ENCODE measurements around the gene MOV10.
"Not testable (repeated sequence)": the region's sequence is repeated elsewhere in the genome, so short reads cannot be mapped to it uniquely, and the experiment has no call there.

MOV10 gene

GRCh38 chr1:112674440-112674985, at the start of gene MOV10:
Gene MOV10 (plus strand): TSS chr1:112674659. CDS start chr1:112674913, 254 bp downstream.
- peak; percentile 59 for DNase-seq (ENCODE audit: low spot score)

- DNase-seq (ENCODE audit: low spot score), result no peak
Observed at GRCh38 chr1:112625696-112626095, 48.8 kb upstream of the MOV10 start.

DNA sequence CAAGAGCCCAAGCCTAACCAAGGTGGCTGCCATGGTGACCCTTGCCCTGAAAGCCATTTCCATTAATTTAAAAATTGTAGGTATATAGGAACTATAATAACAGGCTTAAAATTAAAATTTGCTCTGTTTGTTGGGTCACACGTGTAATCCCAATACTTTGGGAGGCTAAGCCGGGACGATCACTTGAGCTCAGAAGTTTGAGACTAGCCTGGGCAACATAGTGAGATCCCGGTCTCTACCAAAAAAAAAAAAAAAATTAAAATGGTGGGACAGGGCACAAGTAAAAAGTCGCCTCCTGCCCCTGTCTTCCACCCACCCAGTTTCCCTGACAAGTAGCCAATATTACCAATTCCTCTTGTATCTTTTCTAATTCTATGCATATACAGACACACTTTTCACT, 48.3 kb upstream of the MOV10 start:
- no peak for DNase-seq (ENCODE audit: low spot score)

- no peak for DNase-seq (ENCODE audit: low spot score)
Observed at GRCh38 chr1:112626887-112627286, 47.6 kb upstream of the MOV10 start.

- DNase-seq (ENCODE audit: low spot score), result no peak
Observed at GRCh38 chr1:112628516-112628915, 45.9 kb upstream of the MOV10 start.

DNA sequence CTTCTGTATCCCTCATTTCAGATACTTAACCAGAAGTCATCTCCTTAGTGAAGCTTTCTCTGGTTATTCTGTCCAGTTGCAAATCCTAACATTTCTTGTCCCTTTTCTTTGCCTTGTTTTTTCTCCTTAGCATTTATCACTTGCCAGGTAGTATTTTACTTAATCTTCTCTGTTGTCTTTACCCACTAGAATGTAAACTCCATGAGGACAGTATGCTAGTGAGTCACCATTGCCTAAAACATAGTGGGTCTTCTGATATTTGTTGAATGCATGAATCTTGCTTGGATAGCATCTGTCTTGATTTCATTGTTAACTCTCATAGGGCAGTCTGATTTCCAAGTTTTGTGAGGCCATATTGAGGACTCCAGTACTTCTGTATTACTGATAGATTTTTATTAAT, 45.2 kb upstream of the MOV10 start:
- no peak for DNase-seq (ENCODE audit: low spot score)

DNA sequence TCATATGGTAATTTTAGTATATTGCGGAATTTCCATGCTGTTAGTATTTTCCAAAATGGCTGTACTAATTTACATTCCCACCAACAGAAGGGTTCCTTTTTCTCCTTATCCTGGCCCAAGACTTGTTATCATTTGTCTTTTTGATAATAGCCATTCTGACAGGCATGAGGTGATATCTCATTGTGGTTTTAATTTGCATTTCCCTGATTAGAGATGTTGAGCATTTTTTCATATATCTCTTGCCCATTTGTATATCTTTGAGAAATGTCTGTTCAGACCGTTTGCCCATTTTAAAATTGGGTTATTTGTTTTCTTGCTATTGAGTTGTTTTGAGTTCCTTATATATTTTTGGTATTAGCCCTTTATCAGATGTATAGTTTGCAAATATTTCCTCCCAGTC, 40.8 kb upstream of the MOV10 start:
- no peak for DNase-seq (ENCODE audit: low spot score)

- no peak for DNase-seq (ENCODE audit: low spot score)
Observed at GRCh38 chr1:112634367-112634766, 40.1 kb upstream of the MOV10 start.

- DNase-seq (ENCODE audit: low spot score), result no peak
Observed at GRCh38 chr1:112636056-112636455, 38.4 kb upstream of the MOV10 start.

DNA sequence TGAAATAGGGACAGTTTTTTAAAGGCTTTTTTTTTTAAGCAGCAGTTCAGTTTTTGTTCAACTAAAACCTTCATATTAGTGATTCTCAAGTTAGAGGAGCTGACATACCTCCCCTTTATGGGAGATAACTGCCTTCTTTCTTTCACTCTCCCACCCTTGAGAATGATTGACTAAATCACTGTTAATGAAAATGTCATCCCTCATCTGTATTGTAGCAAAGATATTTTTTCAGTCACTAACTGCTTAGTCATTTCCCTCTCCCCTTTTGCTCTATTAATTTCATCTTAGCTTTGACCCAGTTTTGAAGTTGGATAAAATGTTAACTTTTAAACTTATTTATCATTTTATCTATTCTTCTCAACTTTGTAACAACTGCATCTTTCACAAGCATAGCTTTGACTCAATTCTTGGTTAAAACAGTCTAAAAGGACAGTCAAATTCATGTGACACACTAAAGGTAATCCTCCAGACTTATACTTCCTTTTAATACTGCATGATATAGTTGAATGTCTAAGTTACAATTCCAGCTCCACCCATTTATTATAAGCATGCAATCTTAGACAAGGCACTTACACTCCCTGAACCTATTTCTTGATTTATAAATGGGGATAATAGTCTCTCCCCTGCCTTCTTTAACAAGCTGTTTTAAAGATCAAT, 37.7 kb upstream of the MOV10 start:
- no peak for DNase-seq (ENCODE audit: low spot score)

- no peak for DNase-seq (ENCODE audit: low spot score)
Observed at GRCh38 chr1:112637254-112638109, 37.0 kb upstream of the MOV10 start.

GRCh38 chr1:112638110-112638428, 36.4 kb upstream of the MOV10 start:
- no peak for DNase-seq (ENCODE audit: low spot score)

- DNase-seq (ENCODE audit: low spot score), result not testable (repeated sequence)
Observed at GRCh38 chr1:112640437-112640836, 34.0 kb upstream of the MOV10 start.

- no peak for DNase-seq (ENCODE audit: low spot score)
Observed at GRCh38 chr1:112643080-112643479, 31.4 kb upstream of the MOV10 start.

GRCh38 chr1:112646225-112646624, 28.2 kb upstream of the MOV10 start:
- no peak for DNase-seq (ENCODE audit: low spot score)

DNA sequence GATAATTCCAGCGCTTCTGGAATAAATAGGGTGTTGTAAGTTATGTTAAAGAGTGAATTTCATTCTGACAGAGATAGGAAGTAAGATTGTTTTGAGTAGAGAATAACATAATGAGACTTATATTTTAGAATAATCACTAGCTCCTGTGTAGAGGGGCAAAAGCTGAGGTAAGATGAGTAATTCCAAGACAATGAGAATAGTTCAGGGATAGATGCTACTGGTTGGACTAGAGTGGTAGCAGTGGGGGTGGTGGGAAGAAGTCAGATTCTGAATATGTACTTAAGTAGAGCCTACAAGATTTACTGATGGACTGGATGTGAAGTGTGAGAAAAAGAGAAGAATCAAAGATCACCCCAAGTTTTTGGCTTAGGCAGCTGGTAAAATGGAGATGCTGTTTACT, 23.3 kb upstream of the MOV10 start:
- no peak for DNase-seq (ENCODE audit: low spot score)

GRCh38 chr1:112665857-112666256, 8.6 kb upstream of the MOV10 start:
- no peak for DNase-seq (ENCODE audit: low spot score)

DNA sequence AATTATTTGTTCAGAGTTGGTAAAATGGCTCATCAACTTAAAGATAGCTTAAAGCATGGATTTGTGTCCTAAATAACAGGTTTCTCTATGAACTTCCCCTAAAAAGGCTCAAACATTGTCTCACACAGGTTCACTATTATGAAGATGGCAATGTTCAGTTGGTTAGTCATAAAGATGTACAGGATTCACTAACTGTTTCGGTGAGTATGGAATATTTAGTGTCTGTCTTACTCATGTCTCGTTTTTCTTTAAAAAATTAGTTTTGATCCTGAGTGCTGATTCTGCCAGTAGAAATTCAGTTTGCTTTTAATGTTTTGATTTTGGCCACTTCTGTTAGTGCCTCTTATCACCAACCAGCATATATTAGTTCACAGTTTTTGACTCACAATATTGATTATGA, 7.5 kb upstream of the MOV10 start:
- DNase-seq (ENCODE audit: low spot score), result no peak

DNA sequence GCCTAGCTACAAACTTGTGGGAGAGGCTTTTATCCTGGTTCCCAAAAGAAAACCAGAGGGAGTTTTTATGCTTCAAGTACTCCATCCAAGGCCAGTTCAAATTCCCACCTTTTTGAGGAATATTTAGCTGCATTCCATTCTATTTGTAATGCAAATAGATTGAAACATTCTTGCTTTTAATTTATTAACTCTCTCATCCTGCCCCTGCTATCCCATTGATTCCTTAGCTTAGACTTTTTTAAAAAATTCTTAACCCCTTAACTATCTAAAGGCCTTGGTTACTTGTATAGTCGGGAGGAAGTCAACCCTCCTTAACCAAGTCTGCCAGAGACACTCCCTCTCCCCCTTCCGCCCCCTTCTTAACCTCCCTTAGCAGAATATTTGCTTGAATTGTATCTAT, 2.5 kb upstream of the MOV10 start:
- no peak for DNase-seq (ENCODE audit: low spot score)

- DNase-seq (ENCODE audit: low spot score), result no peak
Observed at GRCh38 chr1:112672842-112673241, 1.6 kb upstream of the MOV10 start.

- peak; percentile 30 for DNase-seq (ENCODE audit: low spot score)
Observed at GRCh38 chr1:112673592-112674439, 643 bp upstream of the MOV10 start.

- DNase-seq (ENCODE audit: low spot score), result peak; percentile 21
Observed at GRCh38 chr1:112674986-112675727, 698 bp downstream of the MOV10 start.
